SK-N-SH treated with all-trans-retinoic acid at 6 μM for 48 hours (cell line): ENCODE measurements around the gene CYB5A.

Experiments
- ARNTL ChIP-seq: fragments of 450-650 bp; formaldehyde crosslinking; IDR thresholded peaks from 2 replicates; pipeline ENCODE4 v1.5.0; 2020; ENCODE audit warnings: low read depth, mild to moderate bottlenecking, moderate library complexity, borderline replicate concordance
- BACH2 ChIP-seq: fragments of 250-450 bp; sonication (Bioruptor Pico); IDR thresholded peaks from 2 replicates; pipeline ENCODE4 v1.9.0; 2021; ENCODE audit warnings: mild to moderate bottlenecking, borderline replicate concordance
- CREB5 ChIP-seq: fragments of 250-450 bp; sonication (Bioruptor Pico); IDR thresholded peaks from 2 replicates; pipeline ENCODE4 v1.5.1; 2020; ENCODE audit warnings: low read depth, mild to moderate bottlenecking, moderate library complexity
- CSDC2 ChIP-seq: fragments of 250-450 bp; sonication (Bioruptor Pico); IDR thresholded peaks from 2 replicates; pipeline ENCODE4 v1.5.0; 2020; ENCODE audit warnings: mild to moderate bottlenecking, moderate library complexity
- CSRNP3 ChIP-seq: fragments of 250-450 bp; sonication (Bioruptor Pico); IDR thresholded peaks from 2 replicates; pipeline ENCODE4 v1.5.1; 2021; ENCODE audit warnings: mild to moderate bottlenecking, moderate library complexity
- GLIS3 ChIP-seq: fragments of 250-450 bp; sonication (Bioruptor Pico); IDR thresholded peaks from 2 replicates; pipeline ENCODE4 v1.5.0; 2020; ENCODE audit warnings: mild to moderate bottlenecking, moderate library complexity
- ISL1 ChIP-seq: fragments of 250-450 bp; sonication (Bioruptor Pico); IDR thresholded peaks from 2 replicates; pipeline ENCODE4 v2.1.2; 2022; ENCODE audit warnings: mild to moderate bottlenecking, moderate library complexity
- PATZ1 ChIP-seq: fragments of 250-450 bp; sonication (Bioruptor Pico); IDR thresholded peaks from 2 replicates; pipeline ENCODE4 v1.8.0; 2020; ENCODE audit warnings: mild to moderate bottlenecking, moderate library complexity, borderline replicate concordance
- TCF4 ChIP-seq: fragments of 250-450 bp; sonication (Bioruptor Pico); IDR thresholded peaks from 2 replicates; pipeline ENCODE4 v1.8.0; 2021; ENCODE audit warnings: mild to moderate bottlenecking, moderate library complexity, borderline replicate concordance
- ZC3H10 ChIP-seq: fragments of 250-450 bp; sonication (Bioruptor Pico); IDR thresholded peaks from 2 replicates; pipeline ENCODE4 v1.5.1; 2021; ENCODE audit warnings: mild to moderate bottlenecking, moderate library complexity
- ZFP3 ChIP-seq: fragments of 250-450 bp; sonication (Bioruptor Pico); IDR thresholded peaks from 2 replicates; pipeline ENCODE4 v1.5.0; 2020; ENCODE audit warnings: mild to moderate bottlenecking, moderate library complexity
- ZFP30 ChIP-seq: fragments of 450-650 bp; formaldehyde crosslinking; IDR thresholded peaks from 2 replicates; pipeline ENCODE4 v1.5.0; 2022; ENCODE audit warnings: mild to moderate bottlenecking, moderate library complexity
- ZNF565 ChIP-seq: fragments of 450-650 bp; formaldehyde crosslinking; conservative IDR thresholded peaks from 2 replicates; pipeline ENCODE4 v1.5.0; 2020; ENCODE audit warnings: low read depth, mild to moderate bottlenecking, moderate library complexity
- ZNF70 ChIP-seq: fragments of 450-650 bp; formaldehyde crosslinking; IDR thresholded peaks from 2 replicates; pipeline ENCODE4 v1.5.0; 2020; ENCODE audit warnings: mild to moderate bottlenecking, moderate library complexity

GRCh38 chr18:74229005-74229404 is 62.8 kb downstream of the CYB5A start:
- TF ChIP-seq CSDC2 (CRISPR knock-in tag) (no peak), GLIS3 (CRISPR knock-in tag) (no peak), ZNF565 (CRISPR knock-in tag) (no peak), ARNTL (CRISPR knock-in tag) (no peak), ZFP3 (CRISPR knock-in tag) (no peak), TCF4 (CRISPR knock-in tag) (no peak), ZNF70 (CRISPR knock-in tag) (no peak), ISL1 (CRISPR knock-in tag) (no peak), BACH2 (no peak), CREB5 (CRISPR knock-in tag) (no peak), ZC3H10 (no peak), PATZ1 (CRISPR knock-in tag) (no peak), CSRNP3 (no peak), ZFP30 (CRISPR knock-in tag) (no peak)
